Measurements from ENCODE around the gene GALNT16.
"Not testable (repeated sequence)": the region's sequence is repeated elsewhere in the genome, so short reads cannot be mapped to it uniquely, and the experiment has no call there.

GALNT16 gene

GRCh38 chr14:69368381-69368780, 108.4 kb downstream of the GALNT16 start:
- no peak for DNase-seq

GRCh38 chr14:69370061-69370460, 110.1 kb downstream of the GALNT16 start:
- DNase-seq, result no peak

- no peak for DNase-seq
These were observed 112.2 kb downstream of the GALNT16 start for GRCh38 chr14:69372146-69372545.

GRCh38 chr14:69373104-69373503, 113.1 kb downstream of the GALNT16 start:
- DNase-seq, result no peak

GRCh38 chr14:69374235-69374634, 114.3 kb downstream of the GALNT16 start:
- DNase-seq, result no peak

GRCh38 chr14:69375182-69375581, 115.2 kb downstream of the GALNT16 start:
- DNase-seq, result no peak

GRCh38 chr14:69375722-69376121, 115.8 kb downstream of the GALNT16 start:
- DNase-seq, result no peak

- DNase-seq, result no peak
These were observed 116.5 kb downstream of the GALNT16 start for GRCh38 chr14:69376439-69376838.

GRCh38 chr14:69378274-69378673, 118.3 kb downstream of the GALNT16 start:
- DNase-seq, result no peak

- DNase-seq, result no peak
These were observed 127.4 kb downstream of the GALNT16 start for GRCh38 chr14:69387311-69387710.

GRCh38 chr14:69391400-69391799, 131.4 kb downstream of the GALNT16 start:
- DNase-seq, result not testable (repeated sequence)

- DNase-seq, result no peak
These were observed 132.5 kb downstream of the GALNT16 start for GRCh38 chr14:69392481-69392880.

- no peak for DNase-seq
These were observed 136.0 kb downstream of the GALNT16 start for GRCh38 chr14:69395929-69396328.

GRCh38 chr14:69398053-69398817, 138.3 kb downstream of the GALNT16 start, which contains the start of the genes ERH and SLC39A9:
ERH (minus strand) TSS chr14:69398299; CDS start chr14:69398233, 66 bp downstream.
SLC39A9 (plus strand) TSS chr14:69398692; CDS start chr14:69399370, 678 bp downstream.
- DNase-seq, result peak; percentile 98

- no peak for DNase-seq
These were observed 138.9 kb downstream of the GALNT16 start for GRCh38 chr14:69398818-69399210.

- no peak for DNase-seq
These were observed 139.8 kb downstream of the GALNT16 start for GRCh38 chr14:69399750-69400149.

- DNase-seq, result no peak
These were observed 140.2 kb downstream of the GALNT16 start for GRCh38 chr14:69400154-69400553.

GRCh38 chr14:69401841-69402240, 141.9 kb downstream of the GALNT16 start:
- DNase-seq, result no peak

- no peak for DNase-seq
These were observed 144.5 kb downstream of the GALNT16 start for GRCh38 chr14:69404478-69404877.

- no peak for DNase-seq
These were observed 144.9 kb downstream of the GALNT16 start for GRCh38 chr14:69404883-69405282.

- no peak for DNase-seq
These were observed 145.8 kb downstream of the GALNT16 start for GRCh38 chr14:69405762-69406161.
